ENCODE results near the gene D2HGDH.
"Not testable (repeated sequence)": the region's sequence is repeated elsewhere in the genome, so short reads cannot be mapped to it uniquely, and the experiment has no call there.

- TF ChIP-seq CTCF (IDR thresholded peaks at IDR 0.05; ENCODE audit: low read depth, low read length, poor library complexity, severe bottlenecking); EZH2phosphoT487 (IDR thresholded peaks at IDR 0.05; ENCODE audit: borderline replicate concordance, low read length): not testable (repeated sequence)
Observed at GRCh38 chr2:241806217-241806616, 71.8 kb downstream of the D2HGDH start.

Measured in DOHH2 (cell line).